GM18507 (cell line): ENCODE data around the gene SEC23B.
"Not testable (repeated sequence)": the region's sequence is repeated elsewhere in the genome, so short reads cannot be mapped to it uniquely, and the experiment has no call there.

Source experiments
- DNase-seq: peaks from one replicate; pipeline ENCODE4 v3.0.0; 2011; ENCODE audit warnings: low read depth; ENCODE audit not compliant: insufficient read length; ENCODE audit errors: extremely low spot score
- FAIRE-seq: peaks from 2 replicates; lab custom pipeline; 2011; peaks lifted over from hg19 to GRCh38; lab: Jason Lieb, UNC

SEC23B gene

GRCh38 chr20:18522066-18522465 lies 14.3 kb downstream of the SEC23B start:
- DNase-seq, FAIRE-seq: not testable (repeated sequence)

DNA sequence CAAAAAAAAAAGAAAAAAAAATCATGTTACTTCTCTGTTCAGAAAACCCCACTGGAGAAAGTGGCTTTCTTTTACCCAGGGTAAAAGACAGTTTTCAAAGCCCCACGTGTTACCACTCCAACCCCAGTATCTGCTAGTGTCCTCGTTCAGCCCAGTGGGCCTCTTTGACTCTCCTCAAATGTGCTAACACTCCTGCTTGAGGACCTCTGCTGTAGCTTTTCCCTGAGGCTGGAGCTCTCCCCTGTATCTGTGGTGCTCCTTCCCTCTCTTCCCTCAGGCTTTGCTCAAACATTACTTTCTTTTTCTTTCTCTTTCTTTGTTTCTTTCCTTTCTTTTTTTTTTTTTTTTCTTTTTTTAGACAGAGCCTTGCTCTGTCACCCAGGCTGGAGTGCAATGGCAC lies 15.3 kb downstream of the SEC23B start:
- DNase-seq (no peak), FAIRE-seq (no peak)

GRCh38 chr20:18524646-18525045 lies 16.9 kb downstream of the SEC23B start:
- DNase-seq (no peak), FAIRE-seq (no peak)

GRCh38 chr20:18526761-18527160 lies 19.0 kb downstream of the SEC23B start:
- DNase-seq, FAIRE-seq: not testable (repeated sequence)

GRCh38 chr20:18527339-18527738 lies 19.6 kb downstream of the SEC23B start:
- DNase-seq (no peak), FAIRE-seq (no peak)

DNA sequence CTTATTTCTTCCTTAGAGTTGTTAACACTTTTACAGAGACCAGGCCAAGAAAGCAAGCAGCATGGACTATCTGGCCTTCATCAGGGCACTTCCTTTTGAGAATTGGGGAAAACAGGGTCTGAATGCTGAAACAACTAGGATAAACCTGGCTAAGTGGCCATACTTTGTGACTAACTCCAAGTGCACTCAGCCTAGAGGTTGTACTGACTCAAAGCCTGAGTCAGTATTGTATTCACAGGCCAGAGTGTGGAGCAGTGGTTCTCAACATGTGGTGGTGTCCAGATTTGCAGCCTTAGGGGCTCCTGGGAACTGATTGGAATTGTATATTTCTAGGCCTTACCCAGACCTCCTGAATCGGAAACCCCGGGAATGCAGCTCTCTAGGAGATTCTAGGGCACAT lies 20.1 kb downstream of the SEC23B start:
- FAIRE-seq (no peak), DNase-seq (no peak)

- FAIRE-seq, result no peak
Measured at GRCh38 chr20:18529041-18529440, 21.3 kb downstream of the SEC23B start.

DNA sequence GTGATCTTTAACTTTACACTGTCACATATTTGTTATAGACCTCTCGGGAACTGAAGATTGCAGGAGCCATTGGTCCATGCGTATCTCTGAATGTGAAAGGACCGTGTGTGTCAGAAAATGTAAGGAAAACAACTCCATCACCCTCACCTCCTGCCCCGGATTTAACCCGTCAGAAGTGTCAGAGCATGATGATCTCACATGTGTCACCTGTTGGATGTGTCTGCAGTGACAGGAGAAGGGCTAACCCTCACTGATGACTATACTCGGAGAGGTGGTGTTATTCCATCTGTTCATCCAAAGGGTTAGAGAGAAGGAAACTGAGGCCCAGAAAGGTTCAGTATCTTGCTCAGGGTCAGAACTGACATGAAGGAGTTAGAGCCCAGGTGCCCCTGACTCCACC lies 24.9 kb downstream of the SEC23B start:
- FAIRE-seq (no peak), DNase-seq (no peak)

More at GRCh38 chr20:18529041-18529440, 21.3 kb downstream of the SEC23B start:
- no peak for DNase-seq

GRCh38 chr20:18533491-18533890 lies 25.8 kb downstream of the SEC23B start:
- DNase-seq (no peak), FAIRE-seq (no peak)

DNA sequence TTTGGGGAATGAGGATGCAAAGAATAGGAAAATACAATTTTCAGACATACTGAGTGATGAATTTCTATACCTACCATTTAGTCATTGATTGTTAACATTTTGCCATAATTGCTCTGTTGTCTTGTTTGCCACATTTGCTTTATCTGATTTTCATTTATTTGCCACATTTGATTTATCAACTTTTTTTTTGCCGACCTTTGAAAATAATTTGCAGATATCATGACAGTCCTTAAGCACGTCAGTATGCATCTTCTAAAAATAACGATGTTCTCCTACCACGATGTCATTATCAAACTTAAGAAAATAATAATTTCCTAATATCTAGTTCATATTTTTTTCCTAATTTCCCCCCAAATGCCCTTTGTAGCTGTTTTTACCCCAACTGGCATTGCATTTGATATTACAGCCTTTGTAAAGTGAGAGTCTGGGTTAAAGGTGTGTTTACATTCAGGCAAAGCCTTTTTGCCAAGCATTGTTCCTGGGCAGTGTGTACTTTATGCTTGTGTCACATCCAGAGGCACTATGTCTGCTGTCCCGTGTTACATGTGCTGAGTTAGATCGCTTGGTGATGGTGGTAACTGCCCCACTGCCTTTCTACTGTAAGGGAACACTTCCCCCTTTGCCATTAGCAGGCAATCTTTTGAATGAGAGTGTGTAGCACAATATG lies 26.4 kb downstream of the SEC23B start:
- no peak for FAIRE-seq

DNA sequence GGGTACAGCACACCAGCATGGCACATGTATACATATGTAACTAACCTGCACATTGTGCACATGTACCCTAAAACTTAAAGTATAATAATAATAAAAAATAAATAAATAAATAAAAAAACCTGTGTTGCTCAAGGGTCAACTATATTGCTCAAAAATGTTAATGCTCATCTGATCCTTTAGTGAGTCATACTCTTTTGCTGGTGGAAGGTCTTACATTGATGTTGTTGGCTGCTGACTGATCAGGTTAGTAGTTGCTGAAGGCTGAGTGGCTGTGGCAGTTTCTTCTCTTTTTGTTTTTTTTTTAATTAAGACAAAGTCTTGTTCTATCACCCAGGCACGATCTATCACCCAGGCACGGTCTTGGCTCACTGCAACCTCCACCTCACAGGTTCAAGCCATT lies 29.9 kb downstream of the SEC23B start:
- DNase-seq, result no peak

More for the DNA sequence above, 26.4 kb downstream of the SEC23B start:
- no peak for DNase-seq

GRCh38 chr20:18541741-18542140 lies 34.0 kb downstream of the SEC23B start:
- FAIRE-seq, result no peak
- DNase-seq, result no peak

More for the DNA sequence above, 29.9 kb downstream of the SEC23B start:
- FAIRE-seq, result no peak

DNA sequence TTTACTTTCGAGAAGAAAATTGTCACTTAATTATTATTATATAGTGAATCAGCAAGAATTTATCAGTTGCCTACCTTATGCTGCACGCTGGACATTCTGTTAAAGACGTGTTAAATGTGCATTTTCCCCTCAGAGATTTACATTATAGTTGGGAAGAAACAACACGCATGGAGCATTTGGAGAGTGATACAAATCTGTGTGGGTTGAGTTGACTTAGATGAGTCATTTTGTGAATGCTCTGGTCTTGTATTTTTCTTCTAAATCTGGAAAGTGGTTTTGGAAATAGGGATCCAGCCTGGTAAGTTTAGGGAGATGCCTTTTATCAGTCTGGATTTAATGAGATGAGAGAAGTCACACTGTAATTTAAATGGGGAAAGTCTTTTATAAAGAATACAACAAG lies 35.5 kb downstream of the SEC23B start:
- DNase-seq, result no peak
- FAIRE-seq, result no peak

DNA sequence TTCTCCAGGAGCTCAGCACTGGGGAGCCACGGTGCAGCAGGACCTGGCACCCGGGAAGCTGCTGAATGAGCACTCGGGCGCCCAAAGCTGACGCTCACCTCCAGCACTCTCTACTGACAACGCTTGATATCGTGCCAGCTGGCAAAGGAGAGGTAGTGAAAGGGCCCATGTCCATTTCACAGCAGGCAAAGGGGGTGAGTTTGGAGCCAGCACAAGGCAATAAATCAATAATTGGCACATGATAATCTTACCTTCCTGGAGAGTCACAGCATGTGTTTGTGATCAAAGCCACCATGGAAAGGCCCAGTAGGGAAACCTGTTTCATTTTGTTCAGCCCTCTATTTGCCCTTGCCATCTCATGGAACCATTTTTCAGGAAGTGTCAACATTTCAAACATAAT lies 36.2 kb downstream of the SEC23B start:
- FAIRE-seq (no peak), DNase-seq (no peak)

DNA sequence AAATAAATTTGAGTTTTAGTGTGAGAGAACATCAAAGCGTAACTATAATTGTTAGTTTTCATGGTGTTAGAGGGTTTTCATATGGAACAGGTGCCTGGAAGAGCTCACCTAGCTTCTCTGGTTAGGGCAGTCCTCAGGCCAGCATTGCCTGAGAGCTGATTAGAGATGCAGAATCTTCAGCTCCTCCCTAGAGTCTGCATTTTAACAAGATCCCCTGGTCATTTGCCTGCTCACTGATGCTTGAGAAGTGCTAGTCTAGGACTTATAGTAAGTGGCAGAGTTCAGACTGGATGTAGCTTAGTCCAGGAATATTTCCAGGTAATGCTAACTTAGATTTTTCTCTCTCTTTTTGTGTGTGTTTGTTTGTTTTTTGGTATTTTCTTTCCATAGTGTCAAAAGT lies 37.8 kb downstream of the SEC23B start:
- FAIRE-seq, result no peak

DNA sequence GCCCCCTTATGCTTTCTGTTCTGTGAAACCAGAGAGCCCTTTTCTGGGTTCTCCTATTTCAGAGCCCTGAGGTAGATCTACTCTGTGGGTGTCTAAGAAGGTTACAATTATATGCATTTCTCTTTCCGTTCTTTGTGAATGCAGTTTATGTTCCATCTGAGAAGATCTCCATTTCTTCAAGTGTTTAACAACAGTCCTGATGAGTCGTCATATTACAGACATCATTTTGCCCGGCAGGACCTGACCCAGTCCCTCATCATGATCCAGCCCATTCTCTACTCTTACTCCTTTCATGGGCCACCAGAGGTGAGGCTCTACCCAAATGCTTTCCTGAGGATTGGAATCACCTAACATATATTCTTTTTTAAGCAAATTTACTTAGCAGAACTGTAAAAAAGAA lies 40.7 kb downstream of the SEC23B start:
- no peak for FAIRE-seq
- no peak for DNase-seq

More for the DNA sequence above, 37.8 kb downstream of the SEC23B start:
- no peak for DNase-seq

- FAIRE-seq (no peak), DNase-seq (no peak)
Measured at GRCh38 chr20:18553746-18554145, 46.0 kb downstream of the SEC23B start.

DNA sequence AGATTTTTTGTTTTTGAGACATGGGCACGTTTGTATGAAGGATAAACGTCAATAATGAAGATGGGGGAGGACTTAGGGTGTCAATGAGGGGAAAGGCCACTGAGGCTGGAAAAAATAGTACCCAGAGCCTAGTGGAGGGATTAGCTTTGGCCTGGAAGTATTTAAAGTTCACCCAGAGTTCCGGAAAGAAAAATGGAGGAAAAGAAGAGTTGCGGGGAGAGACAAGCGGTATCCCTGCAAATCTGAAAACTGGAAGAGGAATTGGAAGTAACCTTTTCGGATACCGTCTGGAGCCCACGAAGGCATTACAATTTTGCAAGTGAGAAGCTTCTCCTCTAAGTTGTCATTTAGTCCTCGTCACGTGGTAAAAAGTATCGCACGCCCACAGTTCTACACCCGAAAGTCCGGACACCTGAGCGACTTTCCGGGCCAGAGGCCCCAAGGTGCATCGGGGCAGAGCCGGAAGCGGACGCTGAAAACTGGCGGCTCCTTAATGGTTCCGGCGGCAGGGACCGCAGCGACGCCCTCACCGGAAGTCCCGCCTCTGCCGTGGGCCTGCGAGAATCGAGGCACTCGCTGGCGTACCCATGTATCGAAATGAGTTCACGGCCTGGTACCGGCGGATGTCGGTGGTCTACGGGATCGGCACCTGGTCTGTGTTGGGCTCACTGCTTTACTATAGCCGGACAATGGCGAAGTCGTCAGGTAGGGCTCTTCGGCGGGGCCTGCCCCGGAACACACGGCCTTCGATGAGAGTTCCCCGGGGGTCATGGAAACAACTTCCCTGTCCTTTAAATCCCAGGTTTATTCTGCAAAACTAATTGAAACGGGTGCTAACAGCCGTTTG lies 59.4 kb downstream of the SEC23B start, which contains the start of gene SMIM26:
Gene SMIM26, plus strand, starts transcription at position 541 of the 847 bp plus-strand sequence. Its CDS starts 47 bp downstream, at position 588.
- peak; percentile 93 for DNase-seq
- FAIRE-seq, result peak; percentile 96

- FAIRE-seq, result no peak
- no peak for DNase-seq
Measured at GRCh38 chr20:18567739-18568091, 60.0 kb downstream of the SEC23B start.

DNA sequence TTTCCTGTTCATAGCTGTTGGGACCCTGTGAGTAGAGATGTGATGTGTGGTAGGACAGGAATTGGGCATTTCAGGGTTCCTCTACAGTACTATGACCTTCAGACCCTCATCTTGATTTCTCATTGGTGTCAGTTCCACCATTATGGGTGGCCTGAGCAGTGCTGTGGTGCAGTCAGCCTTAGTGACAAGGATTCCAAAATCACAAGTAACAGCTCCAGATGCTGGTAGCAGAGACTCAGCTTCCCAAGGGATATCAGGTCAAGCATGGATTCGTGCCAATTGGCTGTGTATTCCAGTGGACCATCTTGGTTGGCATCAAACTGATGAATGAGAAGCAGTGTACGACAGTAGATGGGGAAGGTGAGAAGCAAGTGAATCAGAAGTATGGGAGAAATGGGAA lies 63.3 kb downstream of the SEC23B start:
- DNase-seq, result no peak
- no peak for FAIRE-seq

DNA sequence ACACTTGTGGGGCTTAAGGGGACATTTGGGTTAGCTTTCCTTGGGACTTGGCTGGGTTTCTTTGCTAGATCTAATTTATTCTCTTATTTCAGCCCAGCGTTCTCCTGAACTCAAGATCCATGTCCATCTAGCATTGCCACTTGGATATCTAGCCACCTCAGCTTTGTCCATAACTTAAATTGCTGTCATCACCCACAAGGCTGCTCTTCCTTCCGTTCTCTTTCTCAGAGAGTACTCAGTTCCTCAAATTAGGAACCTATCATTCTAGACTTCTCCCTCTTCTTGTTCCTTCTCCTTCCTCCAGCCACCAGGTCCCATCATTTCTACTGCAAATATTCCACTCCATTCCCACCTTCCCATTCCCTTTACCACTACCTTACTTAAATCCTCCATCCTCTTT lies 63.8 kb downstream of the SEC23B start:
- no peak for FAIRE-seq

More for the DNA sequence above, 63.8 kb downstream of the SEC23B start:
- no peak for DNase-seq
